SK-N-SH treated with all-trans-retinoic acid at 6 μM for 48 hours (cell line): ENCODE measurements around the gene LENG9.

Experiments used
- ATAC-seq: fragments of 200-7000 bp; cut with Tn5 transposase; 3 replicates; pipeline ENCODE4 v1.9.1; 2020; ENCODE audit warnings: mild to moderate bottlenecking, moderate library complexity
- ARNTL ChIP-seq: fragments of 450-650 bp; formaldehyde crosslinking; IDR thresholded peaks from 2 replicates; pipeline ENCODE4 v1.5.0; 2020; ENCODE audit warnings: low read depth, mild to moderate bottlenecking, moderate library complexity, borderline replicate concordance
- BACH2 ChIP-seq: fragments of 250-450 bp; sonication (Bioruptor Pico); IDR thresholded peaks from 2 replicates; pipeline ENCODE4 v1.9.0; 2021; ENCODE audit warnings: mild to moderate bottlenecking, borderline replicate concordance
- CSDC2 ChIP-seq: fragments of 250-450 bp; sonication (Bioruptor Pico); IDR thresholded peaks from 2 replicates; pipeline ENCODE4 v1.5.0; 2020; ENCODE audit warnings: mild to moderate bottlenecking, moderate library complexity
- ESRRG ChIP-seq: fragments of 250-450 bp; sonication (Bioruptor Pico); IDR thresholded peaks from 2 replicates; pipeline ENCODE4 v1.6.1; 2021; ENCODE audit warnings: mild to moderate bottlenecking
- GLIS3 ChIP-seq: fragments of 250-450 bp; sonication (Bioruptor Pico); IDR thresholded peaks from 2 replicates; pipeline ENCODE4 v1.5.0; 2020; ENCODE audit warnings: mild to moderate bottlenecking, moderate library complexity
- ISL1 ChIP-seq: fragments of 250-450 bp; sonication (Bioruptor Pico); IDR thresholded peaks from 2 replicates; pipeline ENCODE4 v2.1.2; 2022; ENCODE audit warnings: mild to moderate bottlenecking, moderate library complexity
- OSR1 ChIP-seq: fragments of 250-450 bp; sonication (Bioruptor Pico); IDR thresholded peaks from 2 replicates; pipeline ENCODE4 v1.8.0; 2022; ENCODE audit warnings: moderate library complexity, mild to moderate bottlenecking, inconsistent platforms
- PATZ1 ChIP-seq: fragments of 250-450 bp; sonication (Bioruptor Pico); IDR thresholded peaks from 2 replicates; pipeline ENCODE4 v1.8.0; 2020; ENCODE audit warnings: mild to moderate bottlenecking, moderate library complexity, borderline replicate concordance
- PPARA ChIP-seq: fragments of 250-450 bp; sonication (Bioruptor Pico); IDR thresholded peaks from 2 replicates; pipeline ENCODE4 v1.5.0; 2020; ENCODE audit warnings: mild to moderate bottlenecking, borderline replicate concordance
- RARB ChIP-seq: fragments of 250-450 bp; sonication (Bioruptor Pico); IDR thresholded peaks from 2 replicates; pipeline ENCODE4 v1.8.0; 2021; ENCODE audit warnings: mild to moderate bottlenecking, moderate library complexity
- SNAI2 ChIP-seq: fragments of 250-450 bp; sonication (Bioruptor Pico); IDR thresholded peaks from 2 replicates; pipeline ENCODE4 v1.5.0; 2020; ENCODE audit warnings: mild to moderate bottlenecking, moderate library complexity
- TCF4 ChIP-seq: fragments of 250-450 bp; sonication (Bioruptor Pico); IDR thresholded peaks from 2 replicates; pipeline ENCODE4 v1.8.0; 2021; ENCODE audit warnings: mild to moderate bottlenecking, moderate library complexity, borderline replicate concordance
- TOX ChIP-seq: fragments of 250-450 bp; sonication (Bioruptor Pico); IDR thresholded peaks from 2 replicates; pipeline ENCODE4 v1.8.0; 2021; ENCODE audit warnings: mild to moderate bottlenecking, moderate library complexity, borderline replicate concordance
- TSHZ2 ChIP-seq: fragments of 250-450 bp; sonication (Bioruptor Pico); IDR thresholded peaks from 2 replicates; pipeline ENCODE4 v1.5.0; 2020; ENCODE audit warnings: mild to moderate bottlenecking, moderate library complexity
- ZC3H10 ChIP-seq: fragments of 250-450 bp; sonication (Bioruptor Pico); IDR thresholded peaks from 2 replicates; pipeline ENCODE4 v1.5.1; 2021; ENCODE audit warnings: mild to moderate bottlenecking, moderate library complexity
- ZFP3 ChIP-seq: fragments of 250-450 bp; sonication (Bioruptor Pico); IDR thresholded peaks from 2 replicates; pipeline ENCODE4 v1.5.0; 2020; ENCODE audit warnings: mild to moderate bottlenecking, moderate library complexity
- ZFP30 ChIP-seq: fragments of 450-650 bp; formaldehyde crosslinking; IDR thresholded peaks from 2 replicates; pipeline ENCODE4 v1.5.0; 2022; ENCODE audit warnings: mild to moderate bottlenecking, moderate library complexity
- ZNF565 ChIP-seq: fragments of 450-650 bp; formaldehyde crosslinking; conservative IDR thresholded peaks from 2 replicates; pipeline ENCODE4 v1.5.0; 2020; ENCODE audit warnings: low read depth, mild to moderate bottlenecking, moderate library complexity
- ZNF70 ChIP-seq: fragments of 450-650 bp; formaldehyde crosslinking; IDR thresholded peaks from 2 replicates; pipeline ENCODE4 v1.5.0; 2020; ENCODE audit warnings: mild to moderate bottlenecking, moderate library complexity
- ZNF8 ChIP-seq: fragments of 450-650 bp; formaldehyde crosslinking; IDR thresholded peaks from 2 replicates; pipeline ENCODE4 v1.5.0; 2020; ENCODE audit warnings: mild to moderate bottlenecking, moderate library complexity
- TF ChIP-seq, protein P1 (sequence below): fragments of 250-450 bp; sonication (Bioruptor Pico); IDR thresholded peaks from 2 replicates; pipeline ENCODE4 v1.8.0; 2021; ENCODE audit warnings: low read depth, mild to moderate bottlenecking, moderate library complexity, borderline replicate concordance
- TF ChIP-seq, protein P2 (sequence below): fragments of 250-450 bp; sonication (Bioruptor Pico); IDR thresholded peaks from 2 replicates; pipeline ENCODE4 v1.5.1; 2020; ENCODE audit warnings: low read depth, mild to moderate bottlenecking, moderate library complexity

Gene LENG9

GRCh38 chr19:54426291-54426931 is 37.2 kb downstream of the LENG9 start:
- no peak for TF ChIP-seq SNAI2 (CRISPR knock-in tag)
- no peak for TF ChIP-seq ARNTL
- TF ChIP-seq TCF4 = no peak
- no peak for TF ChIP-seq TOX (CRISPR knock-in tag)
- TF ChIP-seq ISL1 = no peak
- TF ChIP-seq, protein P1, sequence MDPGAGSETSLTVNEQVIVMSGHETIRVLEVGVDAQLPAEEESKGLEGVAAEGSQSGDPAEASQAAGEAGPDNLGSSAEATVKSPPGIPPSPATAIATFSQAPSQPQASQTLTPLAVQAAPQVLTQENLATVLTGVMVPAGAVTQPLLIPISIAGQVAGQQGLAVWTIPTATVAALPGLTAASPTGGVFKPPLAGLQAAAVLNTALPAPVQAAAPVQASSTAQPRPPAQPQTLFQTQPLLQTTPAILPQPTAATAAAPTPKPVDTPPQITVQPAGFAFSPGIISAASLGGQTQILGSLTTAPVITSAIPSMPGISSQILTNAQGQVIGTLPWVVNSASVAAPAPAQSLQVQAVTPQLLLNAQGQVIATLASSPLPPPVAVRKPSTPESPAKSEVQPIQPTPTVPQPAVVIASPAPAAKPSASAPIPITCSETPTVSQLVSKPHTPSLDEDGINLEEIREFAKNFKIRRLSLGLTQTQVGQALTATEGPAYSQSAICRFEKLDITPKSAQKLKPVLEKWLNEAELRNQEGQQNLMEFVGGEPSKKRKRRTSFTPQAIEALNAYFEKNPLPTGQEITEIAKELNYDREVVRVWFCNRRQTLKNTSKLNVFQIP (CRISPR knock-in tag) = no peak
- TF ChIP-seq GLIS3 = no peak
- TF ChIP-seq ZNF70 (CRISPR knock-in tag) = no peak
- TF ChIP-seq RARB (CRISPR knock-in tag) = no peak
- TF ChIP-seq ZFP3 = no peak
- no peak for TF ChIP-seq ZNF8 (CRISPR knock-in tag)
- TF ChIP-seq ZFP30 (CRISPR knock-in tag) = no peak
- no peak for TF ChIP-seq CSDC2 (CRISPR knock-in tag)
- no peak for TF ChIP-seq BACH2
- TF ChIP-seq, protein P2, sequence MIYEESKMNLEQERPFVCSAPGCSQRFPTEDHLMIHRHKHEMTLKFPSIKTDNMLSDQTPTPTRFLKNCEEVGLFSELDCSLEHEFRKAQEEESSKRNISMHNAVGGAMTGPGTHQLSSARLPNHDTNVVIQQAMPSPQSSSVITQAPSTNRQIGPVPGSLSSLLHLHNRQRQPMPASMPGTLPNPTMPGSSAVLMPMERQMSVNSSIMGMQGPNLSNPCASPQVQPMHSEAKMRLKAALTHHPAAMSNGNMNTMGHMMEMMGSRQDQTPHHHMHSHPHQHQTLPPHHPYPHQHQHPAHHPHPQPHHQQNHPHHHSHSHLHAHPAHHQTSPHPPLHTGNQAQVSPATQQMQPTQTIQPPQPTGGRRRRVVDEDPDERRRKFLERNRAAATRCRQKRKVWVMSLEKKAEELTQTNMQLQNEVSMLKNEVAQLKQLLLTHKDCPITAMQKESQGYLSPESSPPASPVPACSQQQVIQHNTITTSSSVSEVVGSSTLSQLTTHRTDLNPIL = no peak
- no peak for TF ChIP-seq ESRRG (CRISPR knock-in tag)
- no peak for TF ChIP-seq PATZ1
- no peak for TF ChIP-seq TSHZ2 (CRISPR knock-in tag)
- no peak for TF ChIP-seq OSR1
- TF ChIP-seq ZC3H10 (CRISPR knock-in tag) = no peak
- TF ChIP-seq, all 23 proteins: peak for 0
- peak; percentile 7; the same call in 2 of the 3 replicates for ATAC-seq

- TF ChIP-seq PPARA (CRISPR knock-in tag) = no peak
- TF ChIP-seq GLIS3 = no peak
- no peak for TF ChIP-seq CSDC2 (CRISPR knock-in tag)
- no peak for TF ChIP-seq RARB (CRISPR knock-in tag)
- TF ChIP-seq ZFP30 (CRISPR knock-in tag) = no peak
- no peak for TF ChIP-seq ARNTL
- TF ChIP-seq, protein P1 (CRISPR knock-in tag) = no peak
- no peak for TF ChIP-seq ZNF565
- TF ChIP-seq ZC3H10 (CRISPR knock-in tag) = no peak
- TF ChIP-seq TOX (CRISPR knock-in tag) = no peak
- no peak for TF ChIP-seq ESRRG (CRISPR knock-in tag)
- TF ChIP-seq, protein P2 = no peak
- TF ChIP-seq PATZ1 = no peak
- TF ChIP-seq ZFP3 = no peak
- no peak for ATAC-seq
Measured at GRCh38 chr19:54425382-54425723, 38.2 kb downstream of the LENG9 start.
